Islet of Langerhans (tissue), 1 donor: ENCODE results near the gene SLIT1.

Experiments
- FAIRE-seq: peaks from one replicate; lab custom pipeline; 2011; peaks lifted over from hg19 to GRCh38; lab: Jason Lieb, UNC

Gene SLIT1

GRCh38 chr10:97063271-97063982, 122.3 kb downstream of the SLIT1 start:
- no peak for FAIRE-seq

- no peak for FAIRE-seq
These were observed 123.3 kb downstream of the SLIT1 start for GRCh38 chr10:97062456-97062855.

GRCh38 chr10:97062046-97062445, 123.7 kb downstream of the SLIT1 start:
- no peak for FAIRE-seq

GRCh38 chr10:97061423-97061822, 124.3 kb downstream of the SLIT1 start:
- FAIRE-seq = no peak

GRCh38 chr10:97060441-97061084, 125.2 kb downstream of the SLIT1 start:
- FAIRE-seq = no peak

- no peak for FAIRE-seq
These were observed 125.9 kb downstream of the SLIT1 start for GRCh38 chr10:97059872-97060205.

GRCh38 chr10:97059006-97059871, 126.5 kb downstream of the SLIT1 start:
- FAIRE-seq = no peak

GRCh38 chr10:97058521-97058920, 127.2 kb downstream of the SLIT1 start:
- no peak for FAIRE-seq

- FAIRE-seq = no peak
These were observed 128.1 kb downstream of the SLIT1 start for GRCh38 chr10:97057491-97058235.

- FAIRE-seq = no peak
These were observed 129.6 kb downstream of the SLIT1 start for GRCh38 chr10:97056003-97056630.

- no peak for FAIRE-seq
These were observed 132.5 kb downstream of the SLIT1 start for GRCh38 chr10:97053276-97053675.

- FAIRE-seq = no peak
These were observed 134.7 kb downstream of the SLIT1 start for GRCh38 chr10:97050956-97051496.

DNA sequence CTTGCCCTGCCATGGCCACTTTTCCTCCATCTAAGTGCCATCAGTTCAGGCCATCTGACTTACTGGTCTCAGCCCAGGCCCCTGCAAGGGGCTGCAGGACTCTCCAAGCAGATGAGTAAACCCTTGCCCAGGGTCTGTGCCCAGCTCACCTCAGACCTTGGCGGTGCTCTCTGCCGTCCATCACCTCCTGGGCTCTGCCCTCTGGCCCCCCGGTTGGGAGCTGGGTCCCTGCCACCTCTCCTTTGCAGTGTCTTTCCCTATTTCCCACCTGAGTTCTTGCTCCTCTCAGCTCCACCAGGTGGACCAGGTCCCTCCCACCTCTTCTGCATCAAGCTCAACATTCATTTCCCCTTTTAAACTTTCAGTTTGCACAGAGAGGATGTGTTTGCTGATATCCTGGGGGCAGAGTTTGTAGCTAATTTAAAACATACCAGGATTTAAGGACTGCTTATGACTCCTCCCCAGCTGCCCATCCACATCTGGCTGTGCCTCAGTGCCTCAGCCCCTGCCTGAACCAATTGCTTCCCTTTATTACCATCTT, 135.5 kb downstream of the SLIT1 start:
- no peak for FAIRE-seq

DNA sequence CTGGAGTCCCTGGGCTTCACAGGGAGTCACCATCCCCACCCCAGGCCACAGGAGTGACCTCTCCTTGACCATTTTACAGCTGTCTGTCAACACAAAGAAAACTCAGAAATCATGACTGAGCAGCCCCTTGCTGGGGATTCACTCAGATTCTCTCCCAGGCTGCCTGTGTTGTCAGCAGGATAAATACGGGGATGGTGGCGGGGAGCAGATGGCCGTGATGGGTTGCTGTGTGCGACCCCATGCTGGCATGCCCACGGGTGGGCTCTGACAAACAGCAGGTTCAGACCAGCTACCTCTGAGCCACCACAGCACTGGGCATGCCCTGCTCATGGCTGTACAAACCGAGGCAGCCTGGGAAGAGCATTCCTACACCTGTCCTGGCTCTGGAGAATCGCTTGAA, 136.1 kb downstream of the SLIT1 start:
- FAIRE-seq = no peak

GRCh38 chr10:97048649-97049427, 136.9 kb downstream of the SLIT1 start:
- no peak for FAIRE-seq

DNA sequence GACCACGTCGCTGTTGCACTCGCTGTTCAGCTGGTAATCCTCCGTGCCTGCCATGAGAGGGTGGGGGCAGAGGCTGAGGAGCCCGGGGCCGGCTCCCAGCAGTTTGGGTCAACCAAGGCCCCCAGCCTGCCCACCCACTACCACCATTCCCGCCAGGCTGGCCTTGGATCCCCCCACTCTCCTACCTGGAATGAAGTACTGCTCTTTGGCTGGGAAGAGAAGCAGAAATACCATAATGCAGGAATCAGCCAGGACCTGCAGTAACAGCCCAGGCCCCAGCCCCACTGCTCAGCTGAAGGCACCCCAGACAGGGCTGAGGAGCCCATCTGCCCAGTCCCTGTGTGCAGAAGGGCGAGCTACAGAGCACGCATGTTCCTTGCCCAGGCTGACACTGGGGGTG, 138.0 kb downstream of the SLIT1 start:
- no peak for FAIRE-seq

DNA sequence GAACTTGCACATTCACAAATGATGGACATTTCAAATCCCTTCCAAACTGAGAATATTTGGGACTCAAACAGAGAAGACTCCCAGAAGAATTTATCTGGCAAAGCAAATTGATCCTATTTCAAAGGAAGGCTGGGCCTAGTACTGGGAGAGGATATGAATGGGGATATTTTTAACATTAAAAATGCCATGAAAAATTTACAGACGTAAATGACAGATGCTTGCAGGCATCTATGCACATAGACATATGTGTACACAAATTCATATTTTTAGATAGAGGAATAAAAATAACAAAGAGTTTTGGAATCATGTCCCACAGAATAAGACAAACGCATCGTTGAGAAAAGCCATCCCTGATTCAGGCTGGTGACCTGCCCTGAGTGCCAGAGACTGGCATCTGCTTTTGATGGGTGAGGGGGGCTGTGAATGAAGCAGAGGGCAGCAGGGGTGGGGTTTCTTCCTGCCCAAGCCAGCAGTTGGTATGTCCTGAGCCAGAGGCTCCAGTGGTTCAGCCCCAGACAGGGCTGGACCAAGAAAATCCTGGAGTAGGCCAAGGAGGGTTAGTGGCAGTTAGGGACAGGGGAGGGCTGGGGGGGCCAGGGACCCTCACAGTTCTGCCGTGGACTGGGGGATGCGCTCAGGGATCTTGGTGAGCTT, 138.5 kb downstream of the SLIT1 start:
- no peak for FAIRE-seq

DNA sequence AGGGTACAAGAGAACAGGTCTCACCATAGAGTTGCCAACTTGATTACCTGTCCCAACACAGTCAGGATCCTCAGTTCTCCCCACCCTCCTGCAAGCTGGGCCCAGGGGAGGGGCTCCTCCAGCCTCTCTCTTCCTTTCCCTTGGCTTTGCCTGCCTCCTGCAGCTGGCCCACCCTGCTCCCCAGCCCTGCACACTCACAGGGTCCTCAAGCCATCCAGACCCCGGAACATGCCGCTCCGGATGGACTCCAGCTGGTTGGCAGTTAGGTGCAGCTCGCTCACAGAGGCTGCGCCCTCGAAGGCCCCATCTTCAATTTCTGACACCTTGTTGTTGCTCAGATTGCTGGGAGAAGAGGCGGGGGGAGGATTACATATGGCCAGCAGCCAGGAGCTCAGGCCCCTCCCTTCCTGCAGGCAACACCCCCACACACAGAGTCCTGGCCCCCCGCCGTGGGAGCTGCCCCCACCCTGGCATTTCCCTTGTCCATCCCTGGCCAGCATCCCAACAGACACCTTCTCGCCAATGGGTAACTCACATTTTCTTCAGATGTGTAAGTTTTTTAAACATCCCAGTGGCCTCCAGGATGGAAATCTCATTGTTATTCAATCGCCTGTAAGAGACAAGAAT, 139.2 kb downstream of the SLIT1 start:
- no peak for FAIRE-seq

DNA sequence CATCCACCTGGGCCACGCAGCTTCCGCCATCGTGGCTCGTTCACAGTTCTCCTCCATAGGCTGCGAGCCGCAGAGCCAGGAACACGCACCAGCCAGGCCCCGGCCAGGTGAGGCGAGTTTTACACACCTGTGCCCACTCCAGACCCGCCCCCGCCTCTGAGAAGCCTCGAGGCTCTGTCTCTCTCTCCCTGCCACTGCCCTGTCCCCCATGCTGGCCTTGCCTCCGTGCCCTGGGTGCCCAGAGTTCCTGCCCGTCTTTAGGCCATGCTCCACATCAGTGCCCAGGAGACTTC, 142.2 kb downstream of the SLIT1 start:
- FAIRE-seq = no peak
